HepG2 (cell line): ENCODE measurements around the gene CCDC154. TPM values are rescaled to one million over a fixed set of nuclear protein-coding genes. Genes with fewer than 3 reads are reported as not detected.
A peak's percentile ranks its signal among the peaks of the same experiment; 100 is the strongest.

ENCODE experiments used
- ASH2L ChIP-seq: fragments of 300-600, 200-600 bp; sonication (generic); IDR thresholded peaks from 2 replicates; pipeline ENCODE4 v1.7.0; 2017; ENCODE audit warnings: low read depth, mild to moderate bottlenecking, moderate library complexity, mixed read lengths, low read length; ENCODE audit not compliant: insufficient read length
- BRF2 ChIP-seq: sonication (generic); formaldehyde crosslinking; IDR thresholded peaks from 2 replicates; pipeline ENCODE4 v1.8.1; 2022; ENCODE audit warnings: mild to moderate bottlenecking, missing genetic modification reagents
- CBX1 ChIP-seq: IDR thresholded peaks from one replicate; pipeline ENCODE4 v1.6.1; 2016; ENCODE audit warnings: antibody characterized with exemption, low read depth
- CREB1 ChIP-seq, 2 experiments: fragments of 450-650 bp in 1 of 2; IDR thresholded peaks; 2 replicates each; pipeline ENCODE4 v1.6.1; 2016 to 2017; ENCODE audit warnings: control low read depth in 1 of 2, mild to moderate bottlenecking in 1 of 2, missing compliant biosample characterization in 1 of 2, missing genetic modification characterization in 1 of 2
- DMAP1 ChIP-seq: IDR thresholded peaks from 2 replicates; pipeline ENCODE4 v1.6.1; 2016
- DNMT3B ChIP-seq: conservative IDR thresholded peaks from 2 replicates; pipeline ENCODE4 v1.6.1; 2016; ENCODE audit warnings: missing biosample characterization, control low read depth
- HCFC1 ChIP-seq: fragments of 150-350 bp; IDR thresholded peaks from 2 replicates; pipeline ENCODE4 v1.6.1; 2014; ENCODE audit warnings: low read depth, low read length
- HDAC2 ChIP-seq: sonication (generic); formaldehyde crosslinking; IDR thresholded peaks from 2 replicates; pipeline ENCODE4 v1.4.0; 2020; ENCODE audit warnings: missing genetic modification reagents
- HMGA1 ChIP-seq: sonication (generic); formaldehyde crosslinking; conservative IDR thresholded peaks from 2 replicates; pipeline ENCODE4 v1.4.0; 2020; ENCODE audit warnings: missing genetic modification reagents
- SETDB1 ChIP-seq: sonication (generic); formaldehyde crosslinking; IDR thresholded peaks from 2 replicates; pipeline ENCODE4 v1.5.1; 2020; ENCODE audit warnings: missing genetic modification reagents, mild to moderate bottlenecking, borderline replicate concordance
- SMC3 ChIP-seq: IDR thresholded peaks from 2 replicates; pipeline ENCODE4 v1.6.1; 2011; ENCODE audit warnings: low read length, improper control_type of control experiment
- ZBTB1 ChIP-seq: sonication (generic); formaldehyde crosslinking; IDR thresholded peaks from 2 replicates; pipeline ENCODE4 v1.4.0; 2020; ENCODE audit warnings: missing genetic modification reagents, borderline replicate concordance
- ZNF18 ChIP-seq: sonication (generic); formaldehyde crosslinking; IDR thresholded peaks from 2 replicates; pipeline ENCODE4 v1.8.0; 2022; ENCODE audit warnings: mild to moderate bottlenecking, missing genetic modification reagents; ENCODE audit not compliant: insufficient replicate concordance
- ZNF230 ChIP-seq: sonication (generic); formaldehyde crosslinking; IDR thresholded peaks from 2 replicates; pipeline ENCODE4 v1.4.0; 2020; ENCODE audit warnings: mild to moderate bottlenecking, missing genetic modification reagents
- ZNF614 ChIP-seq: IDR thresholded peaks from 2 replicates; pipeline ENCODE4 v1.6.1; 2018; ENCODE audit warnings: missing biosample characterization, missing genetic modification reagents, inconsistent platforms, borderline replicate concordance
- ZNF619 ChIP-seq: sonication (generic); formaldehyde crosslinking; IDR thresholded peaks from 2 replicates; pipeline ENCODE4 v1.4.0; 2020; ENCODE audit warnings: mild to moderate bottlenecking, missing genetic modification reagents
- ZNF770 ChIP-seq: sonication (generic); formaldehyde crosslinking; IDR thresholded peaks from 2 replicates; pipeline ENCODE4 v1.5.0; 2020; ENCODE audit warnings: mild to moderate bottlenecking, missing genetic modification reagents
- ZNF850 ChIP-seq: sonication (generic); formaldehyde crosslinking; conservative IDR thresholded peaks from 2 replicates; pipeline ENCODE4 v1.9.0; 2021; ENCODE audit warnings: mild to moderate bottlenecking, missing genetic modification reagents
- ZSCAN20 ChIP-seq: sonication (generic); formaldehyde crosslinking; IDR thresholded peaks from 2 replicates; pipeline ENCODE4 v1.4.0; 2020; ENCODE audit warnings: missing genetic modification reagents, mild to moderate bottlenecking, borderline replicate concordance
- polyA plus RNA-seq, 8 experiments: library from polyadenylated mRNA; depleted of rRNA in 3 of 8; stranded (reverse) in 7 of 8; unstranded in 1 of 8; fragments of >200 nt; fragmentation: Illumina TruSeq in 4 of 8; extraction: Trizol in 4 of 8; gene quantifications; 2 replicates each; pipeline versions ENCODE4 v1.2.1 to v1.2.3, GENCODE V29; 2011 to 2016; ENCODE audit warnings: low read depth in 4 of 8, missing spikeins in 1 of 8, mixed read lengths in 1 of 8; ENCODE audit not compliant: insufficient read depth in 1 of 8
- total RNA-seq, 5 experiments: library from RNA; depleted of rRNA; stranded (reverse); fragments of >200 nt; fragmentation: Illumina TruSeq; extraction: Trizol; gene quantifications; 2 replicates each; pipeline ENCODE4 v1.2.3, GENCODE V29; 2016; ENCODE audit warnings: low read depth in 1 of 5
- TF ChIP-seq, protein P1 (sequence below): sonication (generic); formaldehyde crosslinking; IDR thresholded peaks from 2 replicates; pipeline ENCODE4 v1.5.1; 2020; ENCODE audit warnings: missing genetic modification reagents, mild to moderate bottlenecking, borderline replicate concordance
- TF ChIP-seq, protein P2 (sequence below): sonication (generic); formaldehyde crosslinking; IDR thresholded peaks from 2 replicates; pipeline ENCODE4 v1.5.0; 2020; ENCODE audit warnings: missing genetic modification reagents, mild to moderate bottlenecking, borderline replicate concordance

Gene CCDC154
- total and polyA plus RNA-seq, 2 of the 13 experiments (the other 11 are each of a cell fraction or from before 2014, with no cell fraction given): 0.92 to 1.5 TPM

- TF ChIP-seq, protein P1, sequence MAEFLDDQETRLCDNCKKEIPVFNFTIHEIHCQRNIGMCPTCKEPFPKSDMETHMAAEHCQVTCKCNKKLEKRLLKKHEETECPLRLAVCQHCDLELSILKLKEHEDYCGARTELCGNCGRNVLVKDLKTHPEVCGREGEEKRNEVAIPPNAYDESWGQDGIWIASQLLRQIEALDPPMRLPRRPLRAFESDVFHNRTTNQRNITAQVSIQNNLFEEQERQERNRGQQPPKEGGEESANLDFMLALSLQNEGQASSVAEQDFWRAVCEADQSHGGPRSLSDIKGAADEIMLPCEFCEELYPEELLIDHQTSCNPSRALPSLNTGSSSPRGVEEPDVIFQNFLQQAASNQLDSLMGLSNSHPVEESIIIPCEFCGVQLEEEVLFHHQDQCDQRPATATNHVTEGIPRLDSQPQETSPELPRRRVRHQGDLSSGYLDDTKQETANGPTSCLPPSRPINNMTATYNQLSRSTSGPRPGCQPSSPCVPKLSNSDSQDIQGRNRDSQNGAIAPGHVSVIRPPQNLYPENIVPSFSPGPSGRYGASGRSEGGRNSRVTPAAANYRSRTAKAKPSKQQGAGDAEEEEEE: no peak
- TF ChIP-seq ZNF770 (no peak), ZBTB1 (no peak), ZNF850 (no peak), BRF2 (CRISPR knock-in tag) (peak; percentile 85; the same call in 1 of the 2 replicates), CREB1 (IDR thresholded peaks at IDR 0.05) (no peak), CREB1 (CRISPR knock-in tag; IDR thresholded peaks at IDR 0.05) (no peak), ZSCAN20 (CRISPR knock-in tag) (no peak), ZNF619 (CRISPR knock-in tag) (no peak), HMGA1 (CRISPR knock-in tag) (no peak), ZNF18 (no peak), CBX1 (no peak), HCFC1 (no peak), DNMT3B (CRISPR knock-in tag) (no peak), SMC3 (peak; percentile 21; the same call in 1 of the 2 replicates), ZNF230 (CRISPR knock-in tag) (peak; percentile 74; the same call in 1 of the 2 replicates), HDAC2 (CRISPR knock-in tag) (peak; percentile 86), ZNF614 (no peak), DMAP1 (CRISPR knock-in tag) (no peak), SETDB1 (CRISPR knock-in tag) (no peak), ASH2L (no peak)
- TF ChIP-seq, protein P2, sequence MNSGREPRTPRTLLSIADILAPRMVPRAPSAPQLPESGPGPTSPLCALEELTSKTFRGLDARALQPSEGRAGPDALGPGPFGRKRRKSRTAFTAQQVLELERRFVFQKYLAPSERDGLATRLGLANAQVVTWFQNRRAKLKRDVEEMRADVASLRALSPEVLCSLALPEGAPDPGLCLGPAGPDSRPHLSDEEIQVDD (CRISPR knock-in tag): no peak
Measured at GRCh38 chr16:1430759-1431496, 13.4 kb downstream of the CCDC154 start, which contains the start of gene PERCC1 (continued).
